BJ (cell line): ENCODE measurements around the gene LZTS3. TPM values are rescaled to one million over a fixed set of nuclear protein-coding genes. Genes with fewer than 3 reads are reported as not detected.

Experiments used
- CTCF ChIA-PET: fragments of 350-600 bp; formaldehyde crosslinking; extraction: SDS; loops from one replicate; lab custom pipeline; 2021; ENCODE audit warnings: antibody characterized with exemption, inconsistent platforms; lab: Yijun Ruan, JAX
- POLR2A ChIA-PET: fragments of 300-600 bp; sonication (Branson Sonifier 250); formaldehyde crosslinking; extraction: SDS; loops from one replicate; lab custom pipeline; 2021; ENCODE audit warnings: antibody characterized with exemption; lab: Charles Lee
- DNase-seq: peaks from one replicate; pipeline ENCODE4 v3.0.0-alpha.2; 2011; ENCODE audit warnings: low read depth
- H3K27me3 ChIP-seq: 2 replicates; pipeline ENCODE4 v1.6.0; 2011; ENCODE audit warnings: low read length; ENCODE audit not compliant: control insufficient read depth, insufficient read depth
- H3K36me3 ChIP-seq: 2 replicates; pipeline ENCODE4 v1.5.1; 2011; ENCODE audit warnings: low read length; ENCODE audit not compliant: control insufficient read depth, insufficient read depth
- H3K4me3 ChIP-seq: 2 replicates; pipeline ENCODE4 v1.5.1; 2011; ENCODE audit warnings: low read depth, mild to moderate bottlenecking, control low read depth, low read length
- polyA plus RNA-seq: library from polyadenylated mRNA; depleted of rRNA; stranded (reverse); fragments of >200 nt; gene quantifications from 2 replicates; pipeline ENCODE4 v1.2.3, GENCODE V29; 2011
- TF ChIP-seq, protein P1 (sequence below): IDR thresholded peaks from 2 replicates; pipeline ENCODE4 v1.5.1; 2011; ENCODE audit warnings: low read depth, mild to moderate bottlenecking, control low read depth, inconsistent platforms, low read length, moderate library complexity; ENCODE audit not compliant: insufficient read depth

Gene LZTS3
- polyA plus RNA-seq, 1 experiment, result 8.8 TPM

- ChIA-PET CTCF (no interaction called here), POLR2A (no interaction called here)
- Histone ChIP-seq H3K36me3 (no peaks in the 10 kb centered on the region; the same call in 1 of the 2 replicates), H3K4me3 (no peak overlapping the region), H3K27me3 (peaks cover 3% of the 10 kb centered on the region)
- TF ChIP-seq, protein P1, sequence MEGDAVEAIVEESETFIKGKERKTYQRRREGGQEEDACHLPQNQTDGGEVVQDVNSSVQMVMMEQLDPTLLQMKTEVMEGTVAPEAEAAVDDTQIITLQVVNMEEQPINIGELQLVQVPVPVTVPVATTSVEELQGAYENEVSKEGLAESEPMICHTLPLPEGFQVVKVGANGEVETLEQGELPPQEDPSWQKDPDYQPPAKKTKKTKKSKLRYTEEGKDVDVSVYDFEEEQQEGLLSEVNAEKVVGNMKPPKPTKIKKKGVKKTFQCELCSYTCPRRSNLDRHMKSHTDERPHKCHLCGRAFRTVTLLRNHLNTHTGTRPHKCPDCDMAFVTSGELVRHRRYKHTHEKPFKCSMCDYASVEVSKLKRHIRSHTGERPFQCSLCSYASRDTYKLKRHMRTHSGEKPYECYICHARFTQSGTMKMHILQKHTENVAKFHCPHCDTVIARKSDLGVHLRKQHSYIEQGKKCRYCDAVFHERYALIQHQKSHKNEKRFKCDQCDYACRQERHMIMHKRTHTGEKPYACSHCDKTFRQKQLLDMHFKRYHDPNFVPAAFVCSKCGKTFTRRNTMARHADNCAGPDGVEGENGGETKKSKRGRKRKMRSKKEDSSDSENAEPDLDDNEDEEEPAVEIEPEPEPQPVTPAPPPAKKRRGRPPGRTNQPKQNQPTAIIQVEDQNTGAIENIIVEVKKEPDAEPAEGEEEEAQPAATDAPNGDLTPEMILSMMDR, result no peak
- no peak for DNase-seq
These were observed 10.0 kb downstream of the LZTS3 start for GRCh38 chr20:3163099-3164042.

GRCh38 chr20:3162080-3162611, 11.2 kb downstream of the LZTS3 start:
- TF ChIP-seq, protein P1, result no peak
- no peak overlapping the region for H3K4me3 ChIP-seq
- no peak for DNase-seq
- ChIA-PET POLR2A (no interaction called here), CTCF (interaction anchor here (1.2 kb wide), 1 partner anchor 57 kb away, joined by 3 read pairs; no protein-coding TSS in a partner anchor)
- H3K36me3 ChIP-seq, result no peaks in the 10 kb centered on the region; the same call in 1 of the 2 replicates
- no peaks in the 10 kb centered on the region for H3K27me3 ChIP-seq

DNA sequence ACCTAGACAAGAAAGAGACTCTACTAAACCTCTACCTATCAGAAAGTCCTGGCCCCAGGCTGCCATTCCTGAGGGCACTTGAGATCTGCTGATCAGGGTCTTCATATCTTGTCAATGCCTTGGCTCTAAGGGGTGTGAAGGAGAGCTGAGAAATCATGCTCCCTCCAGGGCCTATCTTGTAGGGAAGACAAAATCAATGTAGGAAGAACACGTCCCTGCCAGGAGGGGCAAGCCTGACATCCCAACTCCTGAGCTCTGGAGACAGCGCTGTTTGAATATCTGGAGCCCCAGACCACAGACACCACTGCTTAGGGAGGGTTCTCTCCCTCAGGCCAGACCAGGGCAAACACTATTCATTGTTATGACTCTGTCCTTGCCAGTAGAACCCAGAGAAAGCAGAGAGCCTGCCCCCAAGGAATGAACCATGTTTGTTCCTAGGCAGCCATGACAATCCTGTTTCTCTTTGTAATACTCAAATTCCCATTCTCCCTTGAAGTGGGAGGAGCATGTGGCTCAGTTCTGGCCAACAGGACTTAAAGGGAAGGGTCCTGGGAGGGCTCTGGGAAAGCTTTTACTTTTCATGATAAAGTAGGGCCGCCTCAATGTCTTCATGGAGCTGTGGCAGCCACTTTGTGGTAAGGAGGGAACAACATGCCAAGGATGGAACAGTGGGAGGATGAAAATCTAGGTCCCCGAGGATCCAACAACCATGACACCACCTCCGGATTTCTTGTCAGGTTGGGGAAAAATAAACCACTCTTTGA, 11.9 kb downstream of the LZTS3 start:
- TF ChIP-seq, protein P1, result no peak
- DNase-seq, result no peak
- POLR2A ChIA-PET, result no interaction called here

GRCh38 chr20:3160418-3160817, 12.9 kb downstream of the LZTS3 start:
- ChIA-PET CTCF (interaction anchor here (1.0 kb wide), 1 partner anchor 107 kb away, joined by 3 read pairs; no protein-coding TSS in a partner anchor), POLR2A (interaction anchor here (0.6 kb wide), 1 partner anchor 15 kb away, joined by 4 read pairs; no protein-coding TSS in a partner anchor)
- Histone ChIP-seq H3K36me3 (no peaks in the 10 kb centered on the region), H3K27me3 (no peaks in the 10 kb centered on the region), H3K4me3 (no peak overlapping the region; the same call in 1 of the 2 replicates)
- DNase-seq, result no peak
- TF ChIP-seq, protein P1, result no peak

More for the DNA sequence above, 11.9 kb downstream of the LZTS3 start:
- CTCF ChIA-PET, result interaction anchor here (1.2 kb wide), 1 partner anchor 58 kb away, joined by 3 read pairs; no protein-coding TSS in a partner anchor
- Histone ChIP-seq H3K4me3 (no peak overlapping the region), H3K27me3 (no peaks in the 10 kb centered on the region), H3K36me3 (no peaks in the 10 kb centered on the region; the same call in 1 of the 2 replicates)
